NCI-H2196 treated with DMSO at 0.1 percent for 48 hours (cell line): ENCODE results near the gene GLS2.
"Not testable (repeated sequence)": the region's sequence is repeated elsewhere in the genome, so short reads cannot be mapped to it uniquely, and the experiment has no call there.

Experiments used
- DNase-seq: peaks from one replicate; lab custom pipeline; 2025; ENCODE audit not compliant: unreplicated experiment; lab: John Stamatoyannopoulos, UW

The GLS2 gene

GRCh38 chr12:56448860-56449621 lies 38.9 kb downstream of the GLS2 start, which contains the start of gene TIMELESS:
Gene TIMELESS (minus strand): TSS chr12:56449426. CDS start chr12:56434170, 15,256 bp downstream.
- peak; percentile 92 for DNase-seq

- not testable (repeated sequence) for DNase-seq
These were observed 44.8 kb downstream of the GLS2 start for GRCh38 chr12:56443208-56443607.

GRCh38 chr12:56437430-56438176 lies 50.4 kb downstream of the GLS2 start:
- DNase-seq, result no peak

- no peak for DNase-seq
These were observed 53.1 kb downstream of the GLS2 start for GRCh38 chr12:56434828-56435227.

- no peak for DNase-seq
These were observed 56.1 kb downstream of the GLS2 start for GRCh38 chr12:56431850-56432249.

GRCh38 chr12:56431288-56431687 lies 56.7 kb downstream of the GLS2 start:
- no peak for DNase-seq

- DNase-seq, result no peak
These were observed 62.0 kb downstream of the GLS2 start for GRCh38 chr12:56425940-56426438.

- DNase-seq, result peak; percentile 64
These were observed 62.8 kb downstream of the GLS2 start for GRCh38 chr12:56425193-56425592.
